22Rv1 (cell line): ENCODE results near the gene TBC1D32.

Source experiments
- ZFX ChIP-seq: fragments of 450-650 bp; IDR thresholded peaks from 2 replicates; pipeline ENCODE4 v1.6.1; 2017; ENCODE audit warnings: antibody characterized with exemption, borderline replicate concordance
- TF ChIP-seq, protein P1 (sequence below): fragments of 450-650 bp; IDR thresholded peaks from 2 replicates; pipeline ENCODE4 v1.5.1; 2017; ENCODE audit warnings: mild to moderate bottlenecking

DNA sequence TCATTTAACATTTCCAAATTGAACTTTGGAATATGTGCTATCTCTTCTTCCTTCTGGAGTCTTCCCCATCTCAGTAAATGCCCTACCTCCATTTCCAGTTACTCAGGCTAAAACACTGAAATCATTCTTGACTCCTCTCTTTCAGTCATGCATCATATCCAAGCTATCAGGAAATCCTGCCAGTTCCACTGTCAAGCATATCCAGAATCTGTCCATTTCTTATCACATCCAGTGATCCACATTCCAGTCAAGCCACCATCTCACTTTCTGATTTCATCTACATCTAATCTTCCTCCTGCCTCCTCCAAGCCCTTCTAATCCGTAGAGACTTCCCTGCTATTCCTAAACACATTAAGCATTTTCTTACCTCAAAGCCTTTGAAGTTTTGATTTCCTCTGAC is 15.3 kb upstream of the TBC1D32 start:
- TF ChIP-seq, protein P1, sequence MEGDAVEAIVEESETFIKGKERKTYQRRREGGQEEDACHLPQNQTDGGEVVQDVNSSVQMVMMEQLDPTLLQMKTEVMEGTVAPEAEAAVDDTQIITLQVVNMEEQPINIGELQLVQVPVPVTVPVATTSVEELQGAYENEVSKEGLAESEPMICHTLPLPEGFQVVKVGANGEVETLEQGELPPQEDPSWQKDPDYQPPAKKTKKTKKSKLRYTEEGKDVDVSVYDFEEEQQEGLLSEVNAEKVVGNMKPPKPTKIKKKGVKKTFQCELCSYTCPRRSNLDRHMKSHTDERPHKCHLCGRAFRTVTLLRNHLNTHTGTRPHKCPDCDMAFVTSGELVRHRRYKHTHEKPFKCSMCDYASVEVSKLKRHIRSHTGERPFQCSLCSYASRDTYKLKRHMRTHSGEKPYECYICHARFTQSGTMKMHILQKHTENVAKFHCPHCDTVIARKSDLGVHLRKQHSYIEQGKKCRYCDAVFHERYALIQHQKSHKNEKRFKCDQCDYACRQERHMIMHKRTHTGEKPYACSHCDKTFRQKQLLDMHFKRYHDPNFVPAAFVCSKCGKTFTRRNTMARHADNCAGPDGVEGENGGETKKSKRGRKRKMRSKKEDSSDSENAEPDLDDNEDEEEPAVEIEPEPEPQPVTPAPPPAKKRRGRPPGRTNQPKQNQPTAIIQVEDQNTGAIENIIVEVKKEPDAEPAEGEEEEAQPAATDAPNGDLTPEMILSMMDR = no peak
- no peak for TF ChIP-seq ZFX
